Glutamatergic neuron (in vitro differentiated cells): Measurements from ENCODE around the gene PITX1. TPM values are rescaled to one million over a fixed set of nuclear protein-coding genes. Genes with fewer than 3 reads are reported as not detected.
"Not testable (repeated sequence)": the region's sequence is repeated elsewhere in the genome, so short reads cannot be mapped to it uniquely, and the experiment has no call there.

Source experiments
- DNase-seq: peaks from one replicate; pipeline ENCODE4 v3.0.0; 2022
- H3K27ac Mint-ChIP-seq: one replicate; pipeline ENCODE4 v1.8.0; 2020; ENCODE audit warnings: mild to moderate bottlenecking, mixed read lengths, inconsistent platforms; ENCODE audit not compliant: unreplicated experiment
- H3K27me3 Mint-ChIP-seq: one replicate; pipeline ENCODE4 v1.8.0; 2020; ENCODE audit warnings: mild to moderate bottlenecking, moderate library complexity, mixed read lengths, inconsistent platforms; ENCODE audit not compliant: unreplicated experiment
- H3K36me3 Mint-ChIP-seq: one replicate; pipeline ENCODE4 v1.8.0; 2020; ENCODE audit warnings: mild to moderate bottlenecking, mixed read lengths, inconsistent platforms; ENCODE audit not compliant: unreplicated experiment
- H3K4me1 Mint-ChIP-seq: one replicate; pipeline ENCODE4 v1.8.0; 2020; ENCODE audit warnings: mild to moderate bottlenecking, low read depth, mixed read lengths, inconsistent platforms; ENCODE audit not compliant: unreplicated experiment
- H3K4me3 Mint-ChIP-seq: one replicate; pipeline ENCODE4 v1.8.0; 2020; ENCODE audit warnings: mild to moderate bottlenecking, mixed read lengths, inconsistent platforms; ENCODE audit not compliant: unreplicated experiment
- H3K9me3 Mint-ChIP-seq: one replicate; pipeline ENCODE4 v1.8.0; 2020; ENCODE audit warnings: mild to moderate bottlenecking, moderate library complexity, mixed read lengths, inconsistent platforms; ENCODE audit not compliant: unreplicated experiment
- total RNA-seq: library from RNA; stranded (reverse); fragmentation: NEBNext Ultra II Directional; extraction: Animal tissue kit (Norgen Biotek cat#: 25700); gene quantifications from one replicate; pipeline ENCODE4 v1.2.1, GENCODE V29; 2021; ENCODE audit not compliant: unreplicated experiment
- TF ChIP-seq, protein P1 (sequence below): fragments of 200-600 bp; sonication (generic); IDR thresholded peaks from one replicate; pipeline ENCODE4 v1.5.0; 2021; ENCODE audit not compliant: partially characterized antibody, unreplicated experiment

PITX1 gene
- total RNA-seq, 1 donor from 2014 or later: 0.76 TPM

DNA sequence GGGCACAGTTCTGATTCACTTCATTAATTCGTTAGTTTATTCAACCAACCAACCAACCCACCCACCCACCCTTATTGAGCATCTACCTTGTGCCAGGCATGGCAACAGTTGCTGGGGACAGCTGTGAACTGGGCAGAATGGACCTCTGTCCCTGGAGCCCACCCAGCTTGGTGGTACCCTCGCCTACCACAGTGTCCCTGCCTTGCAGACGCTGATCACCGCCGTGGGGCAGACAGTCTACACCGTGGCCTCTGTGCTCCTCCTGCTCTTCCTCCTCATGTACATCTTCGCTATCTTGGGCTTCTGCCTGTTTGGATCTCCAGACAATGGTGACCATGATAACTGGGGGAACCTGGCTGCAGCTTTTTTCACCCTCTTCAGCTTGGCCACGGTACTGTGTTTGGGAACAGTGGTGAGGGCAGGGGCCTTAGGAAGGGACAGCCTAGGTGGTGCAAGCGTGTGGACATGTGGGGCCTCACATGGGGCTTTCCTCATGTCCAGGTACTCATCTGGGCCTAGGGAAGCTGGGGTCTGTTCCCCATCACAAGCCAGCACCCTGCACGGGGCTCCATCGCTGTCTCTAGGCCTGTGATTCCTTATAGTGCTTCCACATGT lies 26.2 kb downstream of the PITX1 start:
- Mint-ChIP-seq H3K9me3 (peaks cover 1% of the 10 kb centered on the region), H3K36me3 (peaks cover 5% of the 10 kb centered on the region), H3K27me3 (peaks cover 5% of the 10 kb centered on the region), H3K4me1 (peaks cover 2% of the 10 kb centered on the region), H3K4me3 (no peak overlapping the region), H3K27ac (no peak overlapping the region)
- no peak for DNase-seq
- TF ChIP-seq, protein P1, sequence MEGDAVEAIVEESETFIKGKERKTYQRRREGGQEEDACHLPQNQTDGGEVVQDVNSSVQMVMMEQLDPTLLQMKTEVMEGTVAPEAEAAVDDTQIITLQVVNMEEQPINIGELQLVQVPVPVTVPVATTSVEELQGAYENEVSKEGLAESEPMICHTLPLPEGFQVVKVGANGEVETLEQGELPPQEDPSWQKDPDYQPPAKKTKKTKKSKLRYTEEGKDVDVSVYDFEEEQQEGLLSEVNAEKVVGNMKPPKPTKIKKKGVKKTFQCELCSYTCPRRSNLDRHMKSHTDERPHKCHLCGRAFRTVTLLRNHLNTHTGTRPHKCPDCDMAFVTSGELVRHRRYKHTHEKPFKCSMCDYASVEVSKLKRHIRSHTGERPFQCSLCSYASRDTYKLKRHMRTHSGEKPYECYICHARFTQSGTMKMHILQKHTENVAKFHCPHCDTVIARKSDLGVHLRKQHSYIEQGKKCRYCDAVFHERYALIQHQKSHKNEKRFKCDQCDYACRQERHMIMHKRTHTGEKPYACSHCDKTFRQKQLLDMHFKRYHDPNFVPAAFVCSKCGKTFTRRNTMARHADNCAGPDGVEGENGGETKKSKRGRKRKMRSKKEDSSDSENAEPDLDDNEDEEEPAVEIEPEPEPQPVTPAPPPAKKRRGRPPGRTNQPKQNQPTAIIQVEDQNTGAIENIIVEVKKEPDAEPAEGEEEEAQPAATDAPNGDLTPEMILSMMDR: no peak

DNA sequence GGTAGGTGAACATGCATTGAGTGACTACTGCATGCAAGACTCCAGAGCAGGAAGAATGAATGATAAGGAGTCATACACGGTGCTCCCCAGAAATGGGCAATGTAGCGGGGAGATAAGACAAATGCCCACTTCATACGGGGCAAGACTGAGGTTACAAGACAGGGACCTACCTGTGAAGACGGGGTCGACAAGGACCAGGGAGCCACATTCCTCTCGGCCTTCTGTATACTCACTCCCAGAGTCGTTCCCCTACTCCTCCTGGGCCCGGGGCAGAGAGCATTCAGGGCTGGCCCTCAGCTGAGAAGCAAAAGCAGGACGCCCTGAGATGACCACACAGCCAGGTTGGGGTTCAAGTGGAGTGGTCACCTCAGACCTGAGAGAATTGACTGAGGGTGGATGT lies 26.7 kb downstream of the PITX1 start:
- H3K27me3 Mint-ChIP-seq: peaks cover 5% of the 10 kb centered on the region
- no peak for DNase-seq
- TF ChIP-seq, protein P1: no peak
- H3K36me3 Mint-ChIP-seq: peaks cover 5% of the 10 kb centered on the region
- H3K4me1 Mint-ChIP-seq: peaks cover 2% of the 10 kb centered on the region
- H3K4me3 Mint-ChIP-seq: no peak overlapping the region
- peaks cover 1% of the 10 kb centered on the region for H3K9me3 Mint-ChIP-seq
- no peak overlapping the region for H3K27ac Mint-ChIP-seq

DNA sequence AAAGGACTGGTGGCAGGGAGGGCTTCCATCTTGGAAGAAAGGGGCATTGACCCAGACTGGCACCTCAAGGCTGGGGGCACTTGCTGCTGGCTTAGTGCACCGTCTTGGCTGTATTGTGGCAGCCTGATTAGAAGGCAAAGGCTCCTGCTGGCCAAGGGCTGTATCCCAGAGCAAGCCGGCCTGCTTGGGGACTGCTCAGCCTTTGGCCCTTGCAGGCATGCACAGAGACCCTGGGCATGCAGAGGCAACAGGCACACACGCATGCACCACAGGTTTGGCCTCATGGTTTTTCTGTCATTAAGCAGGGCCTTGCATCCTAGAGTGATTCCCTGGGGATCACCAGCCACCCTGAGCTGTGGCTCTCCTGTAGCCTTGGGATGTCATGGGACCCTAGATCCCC lies 29.0 kb downstream of the PITX1 start:
- Mint-ChIP-seq H3K36me3 (peaks cover 5% of the 10 kb centered on the region), H3K4me1 (peaks cover 2% of the 10 kb centered on the region), H3K9me3 (peaks cover 3% of the 10 kb centered on the region), H3K27me3 (peaks cover 3% of the 10 kb centered on the region), H3K4me3 (no peak overlapping the region), H3K27ac (no peak overlapping the region)
- no peak for DNase-seq
- TF ChIP-seq, protein P1: no peak

DNA sequence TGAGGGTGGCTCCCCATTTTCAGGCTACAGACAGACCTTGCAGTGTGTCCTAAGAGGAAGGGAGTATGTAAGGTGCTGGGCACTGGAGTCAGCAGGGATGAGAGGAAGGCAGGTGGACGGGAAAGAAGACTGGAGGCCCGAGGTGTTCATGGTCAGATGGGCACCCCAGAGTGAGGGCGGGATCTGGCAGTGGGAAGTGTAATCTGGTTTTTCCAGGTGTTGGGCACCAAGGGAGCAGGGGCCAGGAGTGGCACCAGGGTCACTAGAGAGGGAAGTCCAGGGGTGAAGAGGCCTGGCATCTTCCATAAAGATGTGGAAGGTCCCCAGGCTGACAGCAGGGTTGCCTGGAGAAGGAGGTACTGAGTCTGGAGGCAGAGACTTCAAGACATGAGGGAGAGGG lies 29.7 kb downstream of the PITX1 start:
- Mint-ChIP-seq H3K27me3 (peaks cover 3% of the 10 kb centered on the region), H3K4me1 (no peaks in the 10 kb centered on the region), H3K36me3 (peaks cover 5% of the 10 kb centered on the region), H3K9me3 (peaks cover 3% of the 10 kb centered on the region), H3K4me3 (no peak overlapping the region), H3K27ac (no peak overlapping the region)
- TF ChIP-seq, protein P1: no peak
- DNase-seq: no peak

DNA sequence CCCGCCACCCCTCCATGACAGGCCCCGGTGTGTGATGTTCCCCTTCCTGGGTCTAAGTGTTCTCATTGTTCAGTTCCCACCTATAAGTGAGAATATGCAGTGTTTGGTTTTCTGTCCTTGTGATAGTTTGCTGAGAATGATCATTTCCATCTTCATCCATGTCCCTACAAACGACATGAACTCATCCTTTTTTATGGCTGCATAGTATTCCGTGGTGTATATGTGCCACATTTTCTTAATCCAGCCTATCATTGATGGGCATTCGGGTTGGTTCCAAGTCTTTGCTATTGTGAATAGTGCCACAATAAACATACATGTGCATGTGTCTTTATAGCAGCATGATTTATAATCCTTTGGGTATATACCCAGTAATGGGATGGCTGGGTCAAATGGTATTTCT lies 36.0 kb downstream of the PITX1 start:
- not testable (repeated sequence) for H3K36me3 Mint-ChIP-seq, H3K27me3 Mint-ChIP-seq, DNase-seq, H3K9me3 Mint-ChIP-seq, H3K27ac Mint-ChIP-seq, H3K4me1 Mint-ChIP-seq, H3K4me3 Mint-ChIP-seq
